HL-60/S4 (cell line): ENCODE data around the gene SCAMP1.

Experiments
- in situ Hi-C: fragments of 300-500 bp; cut with MboI; formaldehyde crosslinking; loops from 2 replicates; pipeline ENCODE4 v1.14.3; 2022; ENCODE audit warnings: low sequenced_read_pairs

SCAMP1 gene

DNA sequence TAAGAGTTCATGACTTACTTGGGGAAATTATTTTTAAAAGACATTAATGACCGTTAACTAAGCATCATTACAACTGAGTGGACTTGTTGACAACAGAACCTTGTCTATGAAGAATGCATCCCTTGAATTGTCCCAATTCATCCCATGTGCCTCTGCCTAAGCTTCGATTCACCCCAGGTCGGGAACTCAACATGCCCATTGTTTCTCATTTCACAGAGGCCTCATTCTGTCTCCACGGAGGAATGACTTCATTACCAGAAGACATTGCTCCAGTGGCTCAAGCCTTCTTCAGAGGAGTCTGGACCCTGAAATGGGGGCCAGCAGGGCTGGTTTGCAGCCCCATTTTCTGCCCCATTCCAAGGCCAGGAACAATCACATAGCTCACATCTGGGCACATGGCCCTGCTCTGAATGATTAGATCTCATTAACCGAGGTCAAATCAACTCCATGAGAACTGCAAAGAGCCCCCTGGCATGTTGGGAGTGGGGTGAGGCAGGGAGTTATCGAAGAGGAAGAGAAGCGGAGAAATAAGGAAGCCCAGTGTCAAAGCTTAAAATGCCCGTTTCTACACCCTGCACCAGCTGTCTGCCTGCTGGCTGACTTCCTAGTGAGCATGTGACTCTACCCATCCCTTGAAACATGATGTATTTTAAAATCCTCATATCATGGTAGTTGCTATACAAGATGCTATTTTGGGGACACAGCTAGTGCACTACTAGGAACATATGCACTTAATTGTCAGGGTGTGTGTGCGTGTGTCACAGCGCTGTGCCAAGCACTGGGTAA is 150.9 kb downstream of the SCAMP1 start:
- in situ Hi-C loops, result no loop called here

DNA sequence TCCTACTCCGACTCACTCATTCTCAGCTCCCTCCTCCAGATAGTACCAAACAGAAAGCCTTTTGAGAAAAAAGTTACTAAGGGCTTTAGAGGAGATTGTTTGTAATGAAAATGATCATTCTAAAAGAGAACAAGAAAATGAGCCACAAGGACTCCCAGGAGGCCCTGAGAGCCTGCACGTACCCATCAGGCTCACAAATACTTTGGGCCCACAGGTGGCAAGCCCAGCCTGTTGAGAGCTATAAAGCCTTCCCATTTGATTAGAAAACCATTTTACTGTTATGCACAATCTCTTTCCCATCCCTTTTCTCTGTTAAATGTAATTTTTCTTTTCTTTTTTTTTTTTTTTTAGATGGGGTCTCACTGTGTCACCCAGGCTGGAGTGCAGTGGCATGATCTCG is 152.0 kb downstream of the SCAMP1 start:
- in situ Hi-C loops, result no loop called here

DNA sequence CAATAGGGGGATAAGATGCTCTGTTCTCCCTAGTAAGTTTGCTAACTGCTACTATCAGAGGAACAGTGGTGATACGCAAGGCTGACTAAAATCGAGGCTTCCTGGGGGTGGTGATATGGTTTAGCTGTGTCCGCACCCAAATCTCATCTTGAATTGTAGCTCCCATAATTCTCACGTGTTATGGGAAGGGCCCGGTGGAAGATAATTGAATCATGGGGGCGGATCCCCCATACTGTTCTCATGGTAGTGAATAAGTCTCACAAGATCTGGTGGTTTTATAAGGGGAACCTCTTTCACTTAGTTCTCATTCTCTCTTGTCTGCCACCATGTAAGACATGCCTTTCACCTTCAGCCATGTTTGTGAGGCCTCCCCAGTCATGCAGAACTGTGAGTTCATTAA is 153.0 kb downstream of the SCAMP1 start:
- in situ Hi-C loops, result no loop called here

DNA sequence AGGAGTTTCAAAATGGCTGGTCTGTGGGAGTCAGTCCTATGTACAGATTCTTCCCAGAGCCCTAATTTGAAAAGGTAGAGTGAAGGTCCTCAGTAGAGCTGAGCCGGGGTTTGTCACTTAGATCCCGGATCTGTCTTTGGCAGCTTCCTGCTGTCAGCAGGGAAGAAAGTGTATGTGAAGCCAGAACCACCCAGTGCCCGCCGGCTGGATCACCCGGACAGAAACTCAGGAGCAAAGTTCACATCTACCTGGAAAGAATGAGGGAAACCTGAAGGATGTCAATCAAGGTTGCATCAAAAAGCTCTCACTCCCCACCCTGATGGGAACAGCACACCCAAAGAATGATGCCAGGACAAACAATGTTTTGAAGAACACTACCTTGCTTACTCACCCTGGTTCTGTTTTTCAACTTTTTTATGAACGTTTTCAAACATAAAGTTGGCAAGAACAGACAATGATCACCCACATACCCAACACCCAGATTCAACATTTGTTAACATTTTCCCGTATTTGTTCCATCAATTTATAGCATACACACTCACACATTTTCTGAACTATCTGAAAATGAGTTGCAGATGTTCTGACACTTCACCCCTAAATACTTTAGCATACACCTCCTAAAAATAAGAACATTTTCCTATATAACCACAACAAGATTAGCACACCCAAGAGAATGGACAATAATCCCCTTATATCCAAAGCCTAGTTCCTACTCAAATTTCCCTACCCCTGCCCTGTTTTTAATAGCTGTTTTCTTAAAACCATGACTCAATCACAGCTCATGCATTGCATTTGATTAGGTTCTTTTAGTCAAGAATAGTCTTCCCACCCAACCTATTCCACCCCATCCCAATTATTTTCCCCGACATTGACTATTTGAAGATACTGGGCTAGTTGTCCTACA is 154.3 kb downstream of the SCAMP1 start:
- in situ Hi-C loops, result no loop called here

DNA sequence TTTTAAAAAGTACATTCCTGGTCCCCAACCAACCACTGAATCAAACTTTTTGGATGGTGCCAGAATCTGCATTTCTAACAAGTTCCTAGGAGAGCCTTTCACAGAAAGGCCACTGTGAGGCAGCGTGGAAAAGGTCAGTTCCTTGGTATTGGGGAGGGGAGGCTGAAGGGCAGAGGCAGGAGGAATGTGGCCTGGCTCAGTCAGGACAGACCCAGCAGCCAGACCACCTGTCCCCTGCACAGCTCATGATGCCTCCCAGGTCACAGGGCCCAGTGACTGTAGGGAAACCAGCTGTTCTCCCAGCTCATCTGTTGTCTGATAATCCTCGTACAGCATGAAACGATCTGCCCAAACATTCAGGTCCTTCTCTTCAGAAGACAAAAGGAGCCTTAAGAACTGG is 155.3 kb downstream of the SCAMP1 start:
- in situ Hi-C loops, result no loop called here

DNA sequence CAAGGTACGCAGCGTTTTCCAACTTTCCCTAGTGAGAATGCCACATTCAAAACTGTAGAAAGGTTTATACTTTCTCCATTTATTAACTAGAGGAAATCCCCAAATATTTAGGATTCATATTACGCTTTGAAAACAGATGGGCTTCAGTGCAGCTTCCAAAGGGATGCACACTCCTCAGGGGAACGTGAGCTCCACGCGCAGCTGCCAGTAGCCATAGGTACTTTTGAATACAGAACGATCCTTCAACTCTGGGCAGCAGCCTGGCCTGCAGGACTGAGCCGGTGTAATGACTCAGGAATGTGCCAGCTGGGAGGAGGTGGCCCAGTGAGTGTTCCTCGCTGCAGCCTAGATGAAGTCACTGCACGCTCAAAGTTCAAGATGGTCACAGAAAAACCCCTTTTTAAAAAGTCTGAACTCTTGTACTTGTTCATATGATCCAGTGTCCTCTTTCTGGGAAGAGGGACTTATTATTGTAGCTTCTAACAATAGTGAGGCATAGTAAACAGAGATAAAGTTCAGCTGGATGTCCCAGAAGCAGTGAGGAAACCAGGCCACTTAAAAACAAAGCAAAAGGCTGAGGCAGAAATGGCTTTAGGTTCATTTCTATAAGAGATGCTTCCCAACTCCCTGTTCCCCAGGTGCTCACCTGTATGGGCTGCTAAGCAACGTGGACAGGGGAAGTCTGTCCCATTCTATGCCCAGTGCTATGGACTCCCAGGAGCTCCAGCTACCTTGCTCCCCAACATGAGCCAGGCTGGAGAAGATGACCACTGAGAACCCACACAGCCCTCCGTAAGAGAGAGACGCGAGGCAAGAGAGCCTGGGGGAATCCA is 158.2 kb downstream of the SCAMP1 start:
- in situ Hi-C loops, result no loop called here

DNA sequence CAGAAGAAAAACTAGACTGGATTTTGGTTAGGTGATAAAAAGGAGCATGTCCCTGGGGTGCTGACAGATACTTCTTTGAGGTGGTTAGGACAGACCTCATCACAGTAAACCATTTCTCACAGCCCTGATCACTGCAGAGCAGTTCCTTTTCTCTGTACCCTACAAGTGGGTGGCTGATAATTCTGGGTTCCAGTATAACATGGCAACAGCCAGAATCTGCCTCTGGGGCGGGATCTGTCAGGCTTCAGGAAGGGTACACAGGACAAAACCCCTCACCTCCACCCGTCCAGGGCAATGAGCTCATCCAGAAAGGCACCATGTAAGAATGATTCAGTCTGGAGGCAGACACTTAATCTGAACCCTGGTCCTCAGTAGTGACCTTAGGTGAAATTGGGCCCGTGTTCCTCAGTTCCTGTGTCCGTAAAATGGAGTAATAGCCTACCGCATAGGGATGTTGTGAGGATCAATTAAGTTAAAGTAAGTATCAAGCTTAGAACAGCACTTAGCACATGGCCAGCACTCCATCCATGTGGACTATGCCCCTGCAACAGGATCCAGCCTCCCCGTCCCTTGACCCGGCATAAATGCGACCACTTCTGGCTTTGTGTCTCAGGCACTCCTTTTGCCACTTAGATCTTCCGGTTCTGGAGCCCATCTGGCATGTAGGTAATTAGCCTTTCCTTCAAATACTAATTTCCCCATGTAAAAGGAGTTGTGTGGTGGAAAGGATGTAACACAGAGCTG is 159.0 kb downstream of the SCAMP1 start:
- in situ Hi-C loops, result no loop called here

DNA sequence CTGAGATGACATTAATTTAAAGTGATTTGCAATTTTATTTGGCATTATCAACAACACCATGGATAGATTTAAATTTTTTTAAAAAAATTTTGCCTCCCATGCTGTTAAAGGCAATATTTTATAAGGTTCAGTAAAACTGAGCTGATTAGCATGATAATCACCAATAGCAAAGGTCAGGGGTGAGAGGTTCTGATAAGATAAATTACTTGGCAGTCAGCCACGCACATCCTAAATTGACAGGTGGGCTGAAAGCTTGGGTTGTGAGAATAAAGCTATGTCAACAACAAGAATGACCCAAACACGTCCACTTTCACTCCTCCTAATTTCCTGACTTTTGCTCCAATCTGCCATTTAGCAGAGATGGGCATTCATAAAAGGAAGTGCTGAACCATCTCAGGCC is 161.0 kb downstream of the SCAMP1 start:
- in situ Hi-C loops, result no loop called here

DNA sequence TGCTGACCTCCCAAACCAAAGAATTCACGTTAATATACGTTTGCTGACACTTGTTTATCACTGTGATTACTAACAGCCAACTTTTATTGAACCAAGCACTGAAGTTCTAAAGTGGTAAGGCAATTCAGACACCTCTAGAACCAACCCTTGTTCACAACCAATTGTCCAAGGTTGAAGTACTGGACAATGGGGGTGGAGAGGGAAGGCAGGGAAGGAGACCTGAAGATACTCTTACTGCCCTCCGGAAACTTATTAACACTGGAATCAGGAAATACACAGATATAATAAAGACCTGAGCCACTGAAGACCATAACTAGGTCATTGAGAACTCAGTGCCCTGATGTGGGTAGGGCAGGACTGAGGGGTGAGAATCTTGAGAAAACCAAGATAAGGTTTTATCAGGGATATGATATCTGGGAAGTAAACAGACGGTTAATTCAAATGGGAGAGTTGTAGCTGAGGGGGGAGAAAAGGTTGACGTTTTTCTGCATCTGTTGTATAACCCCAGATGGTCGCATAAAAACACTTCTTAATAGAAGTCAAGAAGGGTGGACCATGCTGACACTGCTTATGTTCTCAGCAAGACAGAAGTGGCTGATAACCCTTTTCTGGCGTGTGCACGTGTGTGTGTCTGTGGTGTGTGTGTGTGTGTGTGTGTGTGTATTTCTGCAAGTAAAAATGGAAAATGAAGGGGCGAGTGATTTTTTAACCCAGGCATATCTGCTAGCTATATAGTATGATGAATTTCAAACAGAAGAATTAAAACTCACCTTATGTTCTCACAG is 162.3 kb downstream of the SCAMP1 start:
- in situ Hi-C loops, result no loop called here

DNA sequence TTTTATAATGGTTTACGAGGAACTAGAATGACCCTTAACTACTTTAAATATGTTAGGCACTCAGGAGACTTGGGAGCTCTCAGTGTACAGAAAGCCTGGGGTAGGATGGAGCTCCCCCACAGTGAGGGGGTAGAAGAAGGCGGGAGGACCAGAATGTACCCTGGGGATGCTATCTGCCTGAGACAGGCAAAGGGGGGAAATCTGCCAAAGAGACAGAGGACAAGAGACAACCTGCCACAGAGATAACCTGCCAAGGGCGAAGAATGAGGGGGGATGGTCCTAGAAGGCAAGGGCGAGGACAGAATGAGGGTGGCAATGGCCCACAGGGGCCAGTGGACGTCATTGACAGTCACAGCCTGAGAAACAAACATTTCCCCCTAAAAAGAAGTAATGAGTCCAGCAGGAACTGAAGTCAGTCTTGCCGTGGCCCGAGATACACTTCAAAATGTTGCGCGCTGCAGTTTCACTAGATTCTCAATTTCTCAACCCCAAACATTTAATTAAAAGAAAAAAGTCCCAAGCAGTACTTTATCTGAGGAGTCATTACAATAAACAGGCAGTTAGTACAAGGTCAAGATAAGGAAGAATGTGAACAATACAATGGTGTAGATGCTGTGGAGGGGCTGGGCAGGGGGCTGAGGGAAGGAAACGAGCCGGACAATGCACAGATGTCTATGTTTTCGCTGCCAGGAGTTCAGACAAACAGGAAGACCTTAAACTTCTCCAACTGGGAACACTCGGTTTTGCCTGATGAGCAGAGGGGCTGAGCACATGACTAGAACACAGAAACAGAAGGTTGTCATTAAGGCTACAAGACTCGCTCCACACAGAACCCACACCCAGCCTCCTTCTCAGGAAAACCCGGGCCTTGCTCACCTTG is 163.1 kb downstream of the SCAMP1 start:
- in situ Hi-C loops, result no loop called here

DNA sequence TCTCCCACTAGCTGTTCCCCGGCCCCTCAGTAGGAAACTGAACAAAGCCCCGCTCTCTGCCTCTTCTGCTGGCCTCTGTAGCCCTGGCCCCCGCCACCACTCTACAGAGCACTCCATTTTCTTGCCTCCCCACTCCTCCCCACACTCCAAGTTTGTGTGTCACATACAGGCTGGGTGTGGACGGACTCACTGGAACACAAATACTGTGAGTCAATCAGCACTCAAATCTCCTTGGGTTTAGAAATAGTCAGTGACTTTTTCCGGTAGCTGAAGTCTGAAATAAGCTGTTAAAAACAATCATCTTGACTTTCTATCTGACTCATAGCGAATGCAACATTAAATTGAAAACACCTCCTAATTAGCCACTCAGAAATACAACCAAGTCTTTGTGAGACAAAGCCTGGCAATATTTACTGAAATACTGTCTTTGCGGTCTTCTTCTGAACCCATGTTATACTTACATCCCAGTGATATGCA is 165.7 kb downstream of the SCAMP1 start:
- in situ Hi-C loops, result loop anchor here (25.0 kb wide), 1 partner anchor 361 kb away; no protein-coding TSS in a partner anchor

DNA sequence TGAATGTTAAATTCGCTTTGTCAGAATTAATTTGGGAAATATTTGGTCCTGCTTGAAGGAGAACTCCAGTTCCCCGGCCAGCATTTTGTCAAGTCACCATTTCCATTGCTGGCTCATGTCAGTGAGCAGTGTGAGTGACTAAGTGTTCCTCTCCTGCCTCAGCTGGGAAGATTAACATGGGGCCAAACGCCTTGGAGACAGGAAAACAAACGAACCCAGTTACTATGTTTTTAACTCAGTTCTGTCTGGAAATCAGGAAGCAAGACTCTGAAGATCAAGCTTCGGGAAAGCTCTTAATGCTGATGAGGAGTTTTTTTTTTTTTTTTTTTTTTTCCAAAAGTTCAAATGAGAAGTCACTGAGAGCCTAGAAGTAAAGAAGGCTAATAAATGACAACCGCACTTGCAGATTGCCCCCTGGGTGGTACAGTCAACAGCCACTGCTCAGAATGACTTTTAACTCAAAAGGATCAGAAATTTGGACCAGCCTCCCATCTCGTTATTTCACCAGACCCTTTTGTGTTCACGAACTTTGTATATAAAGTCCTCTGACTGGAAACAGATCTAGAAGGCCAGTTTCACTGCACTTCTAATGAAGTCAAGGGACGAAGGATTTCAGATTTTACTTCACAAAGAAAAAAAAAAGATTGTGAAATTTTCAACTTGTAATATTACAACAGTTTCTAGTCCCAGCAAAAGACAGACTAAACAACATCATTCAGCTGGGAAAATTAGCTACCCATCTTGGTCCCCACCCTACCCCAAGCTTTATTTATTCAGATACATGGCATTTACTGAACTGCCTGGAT is 166.8 kb downstream of the SCAMP1 start:
- in situ Hi-C loops, result loop anchor here (25.0 kb wide), 1 partner anchor 360 kb away; no protein-coding TSS in a partner anchor

DNA sequence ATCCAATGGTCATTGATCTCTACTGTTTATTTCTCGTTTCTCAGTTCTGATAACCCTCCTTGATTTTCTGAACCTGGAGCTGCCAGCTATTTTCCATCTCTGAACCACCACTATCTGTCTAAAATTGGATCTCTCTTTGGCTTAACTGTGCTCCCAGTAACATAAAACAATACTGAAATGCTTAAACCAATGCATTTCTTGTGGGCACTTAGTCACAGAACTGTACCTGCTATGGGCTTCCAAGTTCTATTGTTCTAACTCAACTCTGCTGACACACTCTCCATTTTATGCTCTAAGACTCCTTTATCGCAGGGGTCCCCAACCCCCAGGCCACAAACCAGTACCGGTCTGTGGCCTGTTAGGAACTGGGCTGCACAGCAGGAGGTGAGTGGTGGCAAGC is 167.5 kb downstream of the SCAMP1 start:
- in situ Hi-C loops, result loop anchor here (25.0 kb wide), 1 partner anchor 359 kb away; no protein-coding TSS in a partner anchor
